Astrocyte (in vitro differentiated cells and primary cell): Measurements from ENCODE around the gene PEAK3.

Source experiments
- EZH2 ChIP-seq: IDR thresholded peaks from 2 replicates; pipeline ENCODE4 v1.6.1; 2012; ENCODE audit warnings: mild to moderate bottlenecking, low read length, inconsistent platforms; ENCODE audit not compliant: insufficient read depth
- TF ChIP-seq, protein P1 (sequence below): IDR thresholded peaks from 2 replicates; pipeline ENCODE4 v1.5.1; 2011; ENCODE audit warnings: low read depth, mild to moderate bottlenecking, inconsistent platforms, low read length, moderate library complexity; ENCODE audit not compliant: insufficient read depth

DNA sequence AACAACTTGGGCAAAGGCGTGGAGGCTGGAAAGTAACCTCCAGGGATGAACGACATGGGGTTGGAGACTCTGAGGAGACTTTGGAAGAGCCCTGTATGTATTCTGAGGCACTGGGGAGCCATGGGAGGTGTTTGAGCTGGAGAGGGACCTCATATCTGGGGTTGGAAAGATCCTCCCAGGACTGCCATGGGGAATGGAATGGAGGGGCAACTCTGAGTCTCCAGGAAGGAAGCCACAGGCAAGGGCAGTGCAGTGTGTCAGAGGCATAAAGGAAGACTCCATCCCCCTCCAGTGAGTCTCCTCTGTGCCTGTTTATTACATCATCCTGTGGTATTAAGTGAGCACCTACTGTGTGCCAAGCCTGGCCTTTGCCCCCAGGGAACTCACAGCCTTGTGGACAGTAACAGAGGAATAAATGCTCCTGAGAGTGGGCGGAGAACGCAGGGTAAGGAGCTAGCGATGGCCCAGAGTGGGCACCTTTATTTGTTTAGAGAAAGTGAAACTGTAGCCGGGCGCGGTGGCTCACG is 7.7 kb downstream of the PEAK3 start:
- TF ChIP-seq, protein P1, sequence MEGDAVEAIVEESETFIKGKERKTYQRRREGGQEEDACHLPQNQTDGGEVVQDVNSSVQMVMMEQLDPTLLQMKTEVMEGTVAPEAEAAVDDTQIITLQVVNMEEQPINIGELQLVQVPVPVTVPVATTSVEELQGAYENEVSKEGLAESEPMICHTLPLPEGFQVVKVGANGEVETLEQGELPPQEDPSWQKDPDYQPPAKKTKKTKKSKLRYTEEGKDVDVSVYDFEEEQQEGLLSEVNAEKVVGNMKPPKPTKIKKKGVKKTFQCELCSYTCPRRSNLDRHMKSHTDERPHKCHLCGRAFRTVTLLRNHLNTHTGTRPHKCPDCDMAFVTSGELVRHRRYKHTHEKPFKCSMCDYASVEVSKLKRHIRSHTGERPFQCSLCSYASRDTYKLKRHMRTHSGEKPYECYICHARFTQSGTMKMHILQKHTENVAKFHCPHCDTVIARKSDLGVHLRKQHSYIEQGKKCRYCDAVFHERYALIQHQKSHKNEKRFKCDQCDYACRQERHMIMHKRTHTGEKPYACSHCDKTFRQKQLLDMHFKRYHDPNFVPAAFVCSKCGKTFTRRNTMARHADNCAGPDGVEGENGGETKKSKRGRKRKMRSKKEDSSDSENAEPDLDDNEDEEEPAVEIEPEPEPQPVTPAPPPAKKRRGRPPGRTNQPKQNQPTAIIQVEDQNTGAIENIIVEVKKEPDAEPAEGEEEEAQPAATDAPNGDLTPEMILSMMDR, result no peak
- TF ChIP-seq EZH2, result no peak
